HG03342 (cell line): ENCODE measurements around the gene MCM3.

Experiments
- ATAC-seq: cut with Tn5 transposase; IDR thresholded peaks from one replicate; pipeline ENCODE4 v1.9.1; 2021; ENCODE audit warnings: mild to moderate bottlenecking, moderate library complexity; ENCODE audit not compliant: unreplicated experiment

Gene MCM3

DNA sequence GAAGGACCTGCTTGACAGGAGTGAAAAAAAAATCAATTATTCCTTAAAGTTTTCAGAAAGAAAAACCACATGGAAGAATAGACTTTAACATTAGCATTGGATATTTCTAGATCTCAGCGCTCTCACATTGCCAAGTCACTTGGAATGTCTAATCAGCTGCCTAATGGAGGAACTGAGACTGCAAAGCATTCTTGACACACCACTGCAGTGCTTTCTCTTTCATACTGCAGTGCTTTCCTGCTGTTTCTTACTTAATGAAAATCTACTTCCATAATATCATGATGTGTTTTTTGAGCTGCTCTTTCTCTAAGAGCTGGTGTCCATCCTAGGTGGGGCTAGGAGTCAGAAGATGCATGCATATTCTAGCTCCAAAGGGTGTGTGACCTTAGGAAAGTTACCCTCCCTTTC lies 20.4 kb upstream of the MCM3 start:
- ATAC-seq, result peak; percentile 64

DNA sequence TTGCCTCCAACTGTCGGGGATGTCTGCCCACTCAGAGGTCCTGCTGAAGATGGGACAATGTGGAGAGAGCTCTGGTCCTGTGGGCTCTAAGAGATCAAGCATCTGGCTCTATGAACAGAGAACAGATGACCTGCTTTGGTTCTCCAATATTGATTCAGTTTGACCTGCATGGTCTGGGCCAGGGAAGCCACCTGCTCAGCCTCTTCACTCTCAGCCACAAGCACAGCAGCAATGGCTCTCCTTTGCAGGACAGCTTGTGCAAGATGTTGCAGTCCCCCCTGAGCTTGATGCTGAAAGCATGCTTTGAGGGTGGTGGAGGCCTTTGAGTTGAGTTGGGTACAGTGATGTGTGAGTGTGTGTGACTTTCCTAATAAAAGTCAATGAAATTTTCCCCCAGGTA lies 18.6 kb upstream of the MCM3 start:
- ATAC-seq, result no peak

DNA sequence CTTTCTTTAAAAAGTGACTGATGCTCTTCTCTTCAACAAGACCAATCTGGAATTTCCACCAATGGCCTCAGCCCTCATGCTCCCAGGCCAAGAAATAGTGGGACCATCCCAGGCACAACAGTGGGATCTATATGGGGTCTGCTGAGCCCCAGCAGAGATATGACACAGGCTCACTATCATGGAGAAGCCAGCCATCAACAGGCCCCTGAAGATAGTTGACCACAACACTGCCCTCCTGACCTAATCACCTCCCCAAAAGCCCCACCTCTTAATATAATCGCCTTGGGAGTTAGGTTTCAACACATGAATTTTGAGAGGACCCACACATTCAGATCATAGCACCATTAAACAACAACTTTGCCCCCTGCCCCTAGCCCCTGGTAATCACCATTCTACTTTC lies 16.8 kb upstream of the MCM3 start:
- ATAC-seq, result no peak

- no peak for ATAC-seq
These were observed 16.0 kb upstream of the MCM3 start for GRCh38 chr6:52300489-52300931.

DNA sequence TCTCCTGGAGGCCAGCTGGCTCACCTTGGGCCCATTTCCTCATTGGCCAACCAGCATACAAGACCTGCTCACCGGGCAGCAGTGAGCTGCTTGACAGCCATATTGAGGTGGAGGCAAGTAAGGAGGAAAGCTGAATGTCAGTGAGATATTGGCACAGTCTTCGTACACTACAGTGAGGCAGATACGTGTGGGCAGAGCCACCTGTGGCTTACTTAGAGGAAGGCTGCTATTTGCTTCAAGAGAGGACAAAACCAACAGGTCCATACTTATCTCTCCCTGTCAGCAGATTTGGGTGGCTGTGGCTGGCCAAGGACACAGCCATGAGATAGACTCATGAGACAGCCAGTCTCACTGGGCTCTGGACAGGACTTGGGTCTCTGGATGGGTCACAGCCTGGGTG lies 15.1 kb upstream of the MCM3 start:
- ATAC-seq, result no peak

- ATAC-seq, result no peak
These were observed 12.9 kb upstream of the MCM3 start for GRCh38 chr6:52297433-52297832.

GRCh38 chr6:52293067-52293466 lies 8.5 kb upstream of the MCM3 start:
- ATAC-seq, result no peak

GRCh38 chr6:52288841-52289240 lies 4.3 kb upstream of the MCM3 start:
- ATAC-seq, result no peak

DNA sequence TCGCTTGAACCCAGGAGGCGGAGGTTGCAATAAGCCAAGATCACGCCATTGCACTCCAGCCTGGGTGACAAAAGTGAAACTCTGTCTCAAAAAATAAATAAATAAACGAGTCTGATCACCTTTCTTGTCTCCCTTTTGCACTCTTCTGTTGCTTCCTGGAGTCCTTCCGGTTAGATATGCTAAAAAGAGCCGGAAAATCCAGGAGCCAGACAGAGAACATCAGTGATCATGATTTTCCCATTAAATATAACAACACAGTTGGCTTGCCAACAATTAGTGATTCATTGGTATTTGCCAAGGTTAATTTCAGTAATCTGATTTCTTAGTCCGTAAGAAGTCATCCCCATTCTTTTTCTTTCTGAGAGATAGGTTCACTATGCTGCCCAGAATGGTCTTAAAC lies 3.7 kb upstream of the MCM3 start:
- ATAC-seq, result no peak

GRCh38 chr6:52286798-52287432 lies 2.4 kb upstream of the MCM3 start:
- no peak for ATAC-seq

GRCh38 chr6:52285177-52286068 lies 881 bp upstream of the MCM3 start:
- ATAC-seq, result no peak

DNA sequence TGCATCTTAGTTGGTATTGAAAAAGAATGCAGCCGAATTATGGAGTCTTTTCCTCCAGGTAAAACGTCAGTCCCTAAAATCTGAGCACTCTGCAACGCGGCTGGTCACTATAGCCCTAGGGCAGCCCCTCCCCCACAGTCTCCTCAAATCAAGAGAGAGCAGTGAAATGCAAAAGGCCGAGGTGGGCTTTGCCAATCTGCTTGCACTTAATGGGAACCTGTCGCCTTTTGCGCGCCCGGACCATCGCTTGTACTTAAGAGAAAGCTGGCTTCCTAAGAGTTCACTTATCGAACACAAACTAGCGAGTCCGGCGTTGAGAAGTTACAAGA lies 447 bp downstream of the MCM3 start:
- ATAC-seq, result no peak

- ATAC-seq, result no peak
These were observed 1.4 kb downstream of the MCM3 start for GRCh38 chr6:52283111-52283510.

DNA sequence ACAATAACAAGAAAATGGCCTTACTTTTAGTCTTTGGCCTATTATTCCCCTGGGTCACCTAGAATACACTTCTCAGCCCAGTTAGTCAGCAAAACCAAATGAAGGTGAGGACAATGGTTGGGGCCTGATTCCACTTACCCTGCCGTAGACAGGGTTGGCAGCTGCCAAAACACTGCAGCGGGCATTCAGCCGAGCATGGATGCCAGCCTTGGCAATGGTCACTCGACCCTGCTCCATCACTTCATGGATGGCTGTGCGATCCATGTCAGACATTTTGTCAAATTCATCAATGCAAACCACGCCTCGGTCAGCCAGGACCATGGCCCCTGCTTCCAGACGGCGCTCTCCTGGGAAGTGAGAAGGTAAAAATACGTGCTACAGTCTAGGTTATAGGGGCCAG lies 8.4 kb downstream of the MCM3 start:
- no peak for ATAC-seq

DNA sequence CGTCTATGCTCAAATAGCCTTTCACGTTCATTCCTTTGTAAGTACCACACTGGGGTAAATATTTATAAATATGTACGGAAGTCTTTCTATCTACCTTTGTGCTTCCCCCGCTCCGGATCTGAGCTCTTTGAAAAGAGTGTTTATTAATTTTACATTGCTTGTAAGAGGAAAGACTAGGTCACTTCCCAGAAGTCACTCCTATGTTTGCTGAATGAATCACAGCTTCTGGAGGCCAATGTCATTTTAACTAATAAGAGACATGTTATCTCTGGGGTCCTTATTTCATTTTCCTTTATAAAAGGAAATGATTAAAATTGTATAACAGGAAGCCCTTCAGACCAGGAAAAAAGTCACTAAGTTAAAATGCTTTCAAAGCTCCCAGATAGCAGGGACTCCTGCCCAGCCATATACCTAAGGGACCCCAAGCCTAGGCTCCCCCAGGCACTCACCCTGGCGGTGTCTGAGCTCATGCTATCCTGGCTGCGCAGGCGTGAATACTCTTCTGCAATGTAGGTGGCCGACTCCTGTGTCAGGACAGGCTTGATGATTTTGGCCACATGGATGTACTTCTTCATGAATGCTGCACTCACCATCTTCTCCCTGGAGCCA lies 12.6 kb downstream of the MCM3 start:
- no peak for ATAC-seq

DNA sequence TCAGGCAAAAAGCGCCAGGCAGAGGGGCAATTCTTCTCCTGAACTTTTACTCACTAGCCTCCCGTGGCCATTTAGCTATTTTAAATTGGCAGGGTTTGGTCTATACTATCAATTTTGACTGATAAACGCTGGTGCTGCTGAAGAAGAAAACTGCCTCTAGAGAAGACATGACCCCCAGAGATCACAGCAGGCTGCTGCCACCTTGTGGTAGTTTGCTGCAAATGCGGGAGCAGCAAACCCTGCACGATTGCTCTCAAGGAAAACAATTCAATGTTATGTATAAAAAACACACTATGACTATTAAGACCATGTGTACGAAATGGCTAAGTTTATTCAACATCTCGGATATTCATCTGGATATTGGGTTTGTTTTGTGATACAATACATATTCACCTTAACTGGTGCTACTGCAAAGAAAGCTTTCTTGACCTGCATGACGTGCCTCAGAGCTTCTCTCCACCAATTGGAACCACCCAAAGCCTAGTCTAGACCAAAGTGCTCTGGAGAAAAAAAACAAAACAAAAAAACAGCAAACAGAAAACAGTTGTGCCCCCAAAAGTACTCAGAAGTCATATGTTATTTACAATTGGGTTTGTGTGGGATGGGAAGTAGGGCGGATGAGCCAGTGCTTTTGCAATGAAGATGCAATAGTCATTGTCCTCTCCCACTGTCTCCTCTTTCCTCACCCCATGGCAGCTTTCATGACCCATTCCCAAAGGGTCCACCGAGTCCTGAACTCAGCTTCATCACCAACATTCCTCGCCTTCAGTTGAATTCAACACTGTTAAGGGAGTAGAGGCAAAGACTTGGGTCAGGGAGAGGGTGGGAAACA lies 20.6 kb downstream of the MCM3 start:
- peak; percentile 78 for ATAC-seq

DNA sequence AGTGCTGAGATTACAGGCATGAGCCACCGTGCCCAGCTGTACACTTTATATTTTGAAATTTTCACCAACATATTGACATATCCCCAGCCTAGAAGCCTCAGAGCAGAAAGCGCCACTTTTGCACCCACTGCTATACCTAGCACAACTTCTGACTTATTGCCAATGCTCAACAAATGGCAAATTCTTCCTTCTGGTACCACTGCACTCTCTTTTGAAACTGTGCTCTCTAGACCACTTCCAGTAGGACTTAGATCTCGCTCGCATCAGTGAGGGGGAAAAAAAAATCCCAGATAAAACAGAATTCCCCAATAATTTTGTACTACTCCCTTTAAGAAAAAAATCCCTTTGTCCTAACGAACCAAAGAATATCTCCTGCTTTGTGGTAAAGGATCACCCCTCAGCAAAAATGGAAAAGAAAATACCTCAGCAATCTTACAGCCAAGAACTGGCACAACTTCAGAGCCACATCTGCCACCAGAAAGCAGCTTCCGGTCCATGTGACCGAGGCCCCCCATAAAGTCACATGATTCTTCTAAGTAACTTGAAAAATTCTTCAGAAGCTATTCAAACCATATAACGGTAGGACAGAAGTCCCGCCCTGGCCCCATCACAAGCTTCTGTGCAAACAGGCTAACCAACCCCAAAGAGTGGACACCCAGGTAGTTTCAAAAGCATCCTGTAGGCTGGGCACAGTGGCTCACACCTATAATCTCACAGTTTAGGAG lies 21.8 kb downstream of the MCM3 start:
- ATAC-seq, result no peak

- ATAC-seq, result no peak
These were observed 23.3 kb downstream of the MCM3 start for GRCh38 chr6:52261229-52261628.

GRCh38 chr6:52260634-52261033 lies 23.9 kb downstream of the MCM3 start:
- ATAC-seq, result no peak

- ATAC-seq, result no peak
These were observed 29.1 kb downstream of the MCM3 start for GRCh38 chr6:52255434-52255833.
